ENCODE results near the gene MVD.

DNA sequence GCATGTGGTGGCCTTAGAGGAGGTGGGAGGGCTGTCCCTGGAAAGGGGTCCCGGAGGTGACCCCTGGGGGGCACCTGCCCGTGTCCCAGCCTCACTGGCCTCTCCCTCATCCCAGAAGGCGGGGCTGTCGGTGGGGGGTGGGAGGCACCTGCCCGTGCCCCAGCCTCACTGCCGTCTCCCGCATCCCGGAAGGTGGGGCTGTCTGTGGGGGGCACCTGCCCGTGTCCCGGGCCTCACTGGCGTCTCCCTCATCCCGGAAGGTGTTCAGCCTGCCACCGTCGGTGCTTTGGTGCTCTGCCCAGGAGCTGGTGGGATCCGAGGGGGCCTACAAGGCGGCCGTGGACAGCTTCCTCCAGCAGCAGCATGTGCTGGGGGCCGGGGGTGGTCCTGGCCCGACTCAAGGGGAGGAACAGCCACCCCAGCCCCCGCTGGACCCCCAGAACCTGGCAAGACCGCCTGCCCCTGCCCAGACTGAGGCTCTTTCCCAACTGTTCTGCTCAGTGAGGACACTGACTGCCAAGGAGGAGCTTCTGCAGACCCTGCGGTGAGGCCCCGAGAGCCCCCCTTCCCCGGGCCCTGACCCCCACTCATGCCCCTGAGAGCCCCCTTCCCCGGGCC, 49.6 kb upstream of the MVD start:
- TF ChIP-seq, protein P1, sequence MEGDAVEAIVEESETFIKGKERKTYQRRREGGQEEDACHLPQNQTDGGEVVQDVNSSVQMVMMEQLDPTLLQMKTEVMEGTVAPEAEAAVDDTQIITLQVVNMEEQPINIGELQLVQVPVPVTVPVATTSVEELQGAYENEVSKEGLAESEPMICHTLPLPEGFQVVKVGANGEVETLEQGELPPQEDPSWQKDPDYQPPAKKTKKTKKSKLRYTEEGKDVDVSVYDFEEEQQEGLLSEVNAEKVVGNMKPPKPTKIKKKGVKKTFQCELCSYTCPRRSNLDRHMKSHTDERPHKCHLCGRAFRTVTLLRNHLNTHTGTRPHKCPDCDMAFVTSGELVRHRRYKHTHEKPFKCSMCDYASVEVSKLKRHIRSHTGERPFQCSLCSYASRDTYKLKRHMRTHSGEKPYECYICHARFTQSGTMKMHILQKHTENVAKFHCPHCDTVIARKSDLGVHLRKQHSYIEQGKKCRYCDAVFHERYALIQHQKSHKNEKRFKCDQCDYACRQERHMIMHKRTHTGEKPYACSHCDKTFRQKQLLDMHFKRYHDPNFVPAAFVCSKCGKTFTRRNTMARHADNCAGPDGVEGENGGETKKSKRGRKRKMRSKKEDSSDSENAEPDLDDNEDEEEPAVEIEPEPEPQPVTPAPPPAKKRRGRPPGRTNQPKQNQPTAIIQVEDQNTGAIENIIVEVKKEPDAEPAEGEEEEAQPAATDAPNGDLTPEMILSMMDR (IDR thresholded peaks at IDR 0.05; ENCODE audit: insufficient read depth, low read length, poor library complexity, severe bottlenecking) = no peak
- TF ChIP-seq EZH2phosphoT487 (conservative IDR thresholded peaks at IDR 0.05; ENCODE audit: low read length) = no peak

Measured in SU-DHL-6 (cell line).